ENCODE results near the gene RIPPLY3.
"Not testable (repeated sequence)": the region's sequence is repeated elsewhere in the genome, so short reads cannot be mapped to it uniquely, and the experiment has no call there.

The RIPPLY3 gene

DNA sequence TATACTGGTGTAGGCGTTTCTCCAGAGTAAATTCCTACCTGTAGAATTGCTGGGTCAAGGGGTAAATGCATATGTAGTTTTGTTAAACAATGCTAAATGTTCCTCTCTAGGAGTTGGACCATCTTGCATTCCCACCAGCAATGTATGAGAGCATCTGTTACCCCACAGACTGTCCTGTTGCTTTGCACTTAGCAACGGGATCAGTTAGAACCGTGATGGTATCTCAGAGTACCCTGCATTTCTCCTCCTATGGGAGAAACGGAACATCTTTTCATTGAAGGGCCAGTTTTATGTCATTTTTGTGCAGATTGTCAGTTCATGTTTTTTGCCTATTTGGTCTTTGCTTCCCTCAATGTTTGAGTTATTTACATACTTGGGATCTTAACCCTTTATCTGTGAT lies 18.0 kb upstream of the RIPPLY3 start:
- no peaks in the 10 kb centered on the region for H3K79me2 ChIP-seq (ENCODE audit: control insufficient read depth, insufficient read depth, low read length)
- H3K79me1 ChIP-seq (ENCODE audit: low read length): no peaks in the 10 kb centered on the region
- no peaks in the 10 kb centered on the region for H3K27me3 ChIP-seq (ENCODE audit: insufficient read depth, low read length, poor library complexity)

DNA sequence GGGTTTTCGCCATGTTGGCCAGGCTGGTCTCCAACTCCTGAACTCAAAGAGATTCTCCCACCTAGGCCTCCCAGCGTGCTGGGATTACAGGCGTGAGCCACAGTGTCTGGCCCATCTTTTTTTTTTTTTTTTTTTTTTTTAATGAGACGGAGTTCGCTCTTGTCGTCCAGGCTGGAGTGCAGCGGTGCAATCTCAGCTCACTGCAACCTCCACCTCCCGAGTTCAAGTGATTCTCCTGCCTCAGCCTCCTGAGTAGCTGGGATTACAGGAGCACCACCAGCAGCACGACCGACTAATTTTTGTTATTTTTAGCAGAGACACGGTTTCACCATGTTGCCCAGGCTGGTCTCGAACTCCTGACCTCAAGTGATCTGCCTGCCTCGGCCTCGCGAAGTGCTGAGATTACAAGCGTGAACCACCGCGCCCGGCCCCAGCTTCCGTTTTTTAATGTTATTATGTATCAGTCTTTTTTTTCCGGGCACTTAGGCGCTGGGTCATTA lies 17.3 kb upstream of the RIPPLY3 start:
- not testable (repeated sequence) for H3K4me3 ChIP-seq (ENCODE audit: low read length); H4K5ac ChIP-seq (ENCODE audit: low read length); H3K4ac ChIP-seq (ENCODE audit: low read depth, low read length); H2AK5ac ChIP-seq (ENCODE audit: low read length); H3K4me1 ChIP-seq (ENCODE audit: control insufficient read depth, low read depth, low read length); H2BK5ac ChIP-seq (ENCODE audit: low read length); H2BK15ac ChIP-seq (replicated peaks; ENCODE audit: low read depth); DNase-seq; H3K79me2 ChIP-seq (ENCODE audit: control insufficient read depth, insufficient read depth, low read length); H3K23ac ChIP-seq (ENCODE audit: low read length); H3K27me3 ChIP-seq (ENCODE audit: insufficient read depth, low read length, poor library complexity); H3K79me1 ChIP-seq (ENCODE audit: low read length); H3K36me3 ChIP-seq (ENCODE audit: control insufficient read depth, insufficient read depth, low read length)
- WGBS (ENCODE audit: extremely low coverage, insufficient coverage, low lambda C conversion rate): no CpG with 5 or more reads among the region's 22 CpGs
- H3K27ac ChIP-seq (ENCODE audit: low read depth, low read length): peak overlapping the region; percentile 42
- H3K4me2 ChIP-seq (ENCODE audit: low read length): peak overlapping the region; percentile 54
- H3K18ac ChIP-seq (ENCODE audit: low read length): peak overlapping the region; percentile 71
- peak overlapping the region; percentile 66 for H4K8ac ChIP-seq (ENCODE audit: low read depth, low read length)
- H3K56ac ChIP-seq (ENCODE audit: low read length): peak overlapping the region; percentile 91
- H3K9ac ChIP-seq (ENCODE audit: low read length): peak overlapping the region; percentile 69
- peak overlapping the region; percentile 46 for H2BK120ac ChIP-seq (ENCODE audit: low read depth, low read length)

More for the DNA sequence above, 18.0 kb upstream of the RIPPLY3 start:
- H3K23ac ChIP-seq (ENCODE audit: low read length): no peak overlapping the region
- H4K5ac ChIP-seq (ENCODE audit: low read length): no peak overlapping the region
- no peak overlapping the region for H2AK5ac ChIP-seq (ENCODE audit: low read length)
- H3K4me1 ChIP-seq (ENCODE audit: control insufficient read depth, low read depth, low read length): peaks cover 7% of the 10 kb centered on the region
- no peak overlapping the region for H2BK5ac ChIP-seq (ENCODE audit: low read length)
- no peak overlapping the region for H3K56ac ChIP-seq (ENCODE audit: low read length)
- H3K27ac ChIP-seq (ENCODE audit: low read depth, low read length): no peak overlapping the region
- no peaks in the 10 kb centered on the region for H3K36me3 ChIP-seq (ENCODE audit: control insufficient read depth, insufficient read depth, low read length)
- H3K4ac ChIP-seq (ENCODE audit: low read depth, low read length): no peak overlapping the region
- H2BK120ac ChIP-seq (ENCODE audit: low read depth, low read length): no peak overlapping the region
- H4K8ac ChIP-seq (ENCODE audit: low read depth, low read length): no peak overlapping the region
- H3K4me2 ChIP-seq (ENCODE audit: low read length): no peak overlapping the region
- no peak for DNase-seq
- WGBS (ENCODE audit: extremely low coverage, insufficient coverage, low lambda C conversion rate): no CpG with 5 or more reads among the region's 4 CpGs
- no peak overlapping the region for H3K4me3 ChIP-seq (ENCODE audit: low read length)
- H3K18ac ChIP-seq (ENCODE audit: low read length): no peak overlapping the region
- no peak overlapping the region for H3K9ac ChIP-seq (ENCODE audit: low read length)
- no peak overlapping the region for H2BK15ac ChIP-seq (replicated peaks; ENCODE audit: low read depth)

DNA sequence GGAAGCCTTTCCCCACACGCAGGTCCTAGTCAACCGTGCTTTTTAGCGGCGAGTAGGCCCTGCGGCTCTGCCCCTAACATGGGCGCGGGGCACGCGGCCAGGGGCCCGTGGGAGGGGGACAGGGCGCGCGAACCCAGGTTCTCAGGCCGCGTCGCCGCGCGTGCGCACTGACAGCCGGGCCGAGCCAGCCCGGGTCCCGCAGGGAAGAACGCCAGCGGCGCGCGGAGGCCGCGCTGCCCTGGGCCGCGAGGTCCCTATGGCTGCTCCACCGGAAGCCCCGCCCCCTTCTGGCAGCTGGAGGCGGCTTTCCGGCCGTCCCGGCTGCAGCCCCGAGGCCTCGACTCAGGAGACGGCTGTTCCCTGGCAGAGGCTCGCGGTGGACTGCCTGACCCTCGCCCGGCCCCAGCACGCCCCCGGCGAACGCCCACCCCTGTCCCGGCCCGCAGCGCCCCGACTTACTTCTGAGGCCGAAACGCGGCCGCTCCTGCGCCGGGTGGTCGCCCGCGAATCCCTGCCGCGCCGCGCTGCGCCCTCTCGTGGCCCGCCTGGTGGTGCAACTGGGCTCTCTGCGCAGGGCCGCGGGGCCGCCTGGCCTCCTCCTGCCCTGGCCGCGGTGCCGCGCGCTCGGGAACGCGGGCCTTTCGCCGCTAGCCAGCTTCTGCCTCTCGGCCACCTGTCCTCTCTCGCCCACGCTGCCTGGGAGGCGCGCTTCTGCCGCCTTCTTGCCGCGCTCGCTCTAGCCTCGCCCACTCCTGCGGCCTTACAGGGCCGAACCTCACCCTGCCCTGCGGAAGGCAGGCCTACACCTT lies 16.6 kb upstream of the RIPPLY3 start:
- no peak overlapping the region for H4K5ac ChIP-seq (ENCODE audit: low read length)
- no peak overlapping the region for H3K4ac ChIP-seq (ENCODE audit: low read depth, low read length)
- H3K79me2 ChIP-seq (ENCODE audit: control insufficient read depth, insufficient read depth, low read length): no peaks in the 10 kb centered on the region
- H4K8ac ChIP-seq (ENCODE audit: low read depth, low read length): peak overlapping the region; percentile 66
- no peaks in the 10 kb centered on the region for H3K79me1 ChIP-seq (ENCODE audit: low read length)
- no peak overlapping the region for H3K23ac ChIP-seq (ENCODE audit: low read length)
- no peak overlapping the region for H2BK15ac ChIP-seq (replicated peaks; ENCODE audit: low read depth)
- peaks cover 7% of the 10 kb centered on the region for H3K4me1 ChIP-seq (ENCODE audit: control insufficient read depth, low read depth, low read length)
- peak overlapping the region; percentile 71 for H3K18ac ChIP-seq (ENCODE audit: low read length)
- no peaks in the 10 kb centered on the region for H3K36me3 ChIP-seq (ENCODE audit: control insufficient read depth, insufficient read depth, low read length)
- no peak overlapping the region for H2BK5ac ChIP-seq (ENCODE audit: low read length)
- H3K27me3 ChIP-seq (ENCODE audit: insufficient read depth, low read length, poor library complexity): no peaks in the 10 kb centered on the region
- DNase-seq: peak; percentile 92
- peak overlapping the region; percentile 65 for H3K27ac ChIP-seq (ENCODE audit: low read depth, low read length)
- peak overlapping the region; percentile 54 for H3K4me2 ChIP-seq (ENCODE audit: low read length)
- peak overlapping the region; percentile 91 for H3K56ac ChIP-seq (ENCODE audit: low read length)
- H3K4me3 ChIP-seq (ENCODE audit: low read length): peak overlapping the region; percentile 28
- peak overlapping the region; percentile 71 for H3K9ac ChIP-seq (ENCODE audit: low read length)
- H2BK120ac ChIP-seq (ENCODE audit: low read depth, low read length): peak overlapping the region; percentile 46
- WGBS (ENCODE audit: extremely low coverage, insufficient coverage, low lambda C conversion rate): no CpG with 5 or more reads among the region's 97 CpGs
- no peak overlapping the region for H2AK5ac ChIP-seq (ENCODE audit: low read length)

DNA sequence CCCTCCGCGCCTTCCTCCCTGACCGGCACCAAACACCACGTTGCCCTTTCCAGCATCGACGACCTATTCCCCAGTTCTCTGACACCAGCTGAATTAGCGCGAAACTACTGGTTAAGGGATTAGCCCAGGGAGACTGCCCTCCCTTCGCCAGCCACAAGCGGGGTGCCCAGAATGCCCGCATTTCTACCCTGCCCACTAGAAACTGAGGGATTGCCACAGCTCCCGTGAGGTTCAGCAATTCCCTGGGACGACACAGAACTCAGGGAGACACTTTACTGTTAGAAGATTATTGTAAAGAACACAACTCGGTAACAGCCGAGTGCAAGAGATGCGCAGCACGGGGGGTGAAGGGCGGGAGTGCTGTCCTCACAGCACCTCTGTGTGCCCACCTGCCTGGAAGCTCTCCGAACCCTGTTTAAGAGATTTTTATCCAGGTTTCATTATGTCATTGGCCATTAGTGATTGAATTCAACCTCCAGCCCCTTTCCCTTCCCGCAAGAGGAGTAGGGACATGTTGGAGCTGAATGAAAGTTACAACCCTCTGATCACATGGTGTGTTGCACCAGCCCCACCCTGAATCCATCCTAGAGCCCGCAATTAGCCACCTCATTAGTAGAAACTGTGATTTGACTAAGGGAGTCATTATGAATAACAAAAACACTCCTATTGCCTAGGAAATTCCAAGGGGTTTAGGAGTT lies 15.8 kb upstream of the RIPPLY3 start:
- H3K79me2 ChIP-seq (ENCODE audit: control insufficient read depth, insufficient read depth, low read length): no peaks in the 10 kb centered on the region
- no peak overlapping the region for H3K23ac ChIP-seq (ENCODE audit: low read length)
- WGBS (ENCODE audit: extremely low coverage, insufficient coverage, low lambda C conversion rate): no CpG with 5 or more reads among the region's 21 CpGs
- DNase-seq: peak; percentile 46
- no peaks in the 10 kb centered on the region for H3K27me3 ChIP-seq (ENCODE audit: insufficient read depth, low read length, poor library complexity)
- peaks cover 7% of the 10 kb centered on the region for H3K4me1 ChIP-seq (ENCODE audit: control insufficient read depth, low read depth, low read length)
- no peaks in the 10 kb centered on the region for H3K79me1 ChIP-seq (ENCODE audit: low read length)
- H2AK5ac ChIP-seq (ENCODE audit: low read length): no peak overlapping the region
- no peak overlapping the region for H3K4me3 ChIP-seq (ENCODE audit: low read length)
- H3K56ac ChIP-seq (ENCODE audit: low read length): peak overlapping the region; percentile 91
- H3K36me3 ChIP-seq (ENCODE audit: control insufficient read depth, insufficient read depth, low read length): no peaks in the 10 kb centered on the region
- H3K27ac ChIP-seq (ENCODE audit: low read depth, low read length): no peak overlapping the region
- no peak overlapping the region for H4K5ac ChIP-seq (ENCODE audit: low read length)
- no peak overlapping the region for H3K18ac ChIP-seq (ENCODE audit: low read length)
- no peak overlapping the region for H2BK120ac ChIP-seq (ENCODE audit: low read depth, low read length)
- H2BK5ac ChIP-seq (ENCODE audit: low read length): no peak overlapping the region
- peak overlapping the region; percentile 71 for H3K9ac ChIP-seq (ENCODE audit: low read length)
- peak overlapping the region; percentile 34 for H3K4me2 ChIP-seq (ENCODE audit: low read length)
- no peak overlapping the region for H2BK15ac ChIP-seq (replicated peaks; ENCODE audit: low read depth)
- H4K8ac ChIP-seq (ENCODE audit: low read depth, low read length): no peak overlapping the region
- no peak overlapping the region for H3K4ac ChIP-seq (ENCODE audit: low read depth, low read length)

DNA sequence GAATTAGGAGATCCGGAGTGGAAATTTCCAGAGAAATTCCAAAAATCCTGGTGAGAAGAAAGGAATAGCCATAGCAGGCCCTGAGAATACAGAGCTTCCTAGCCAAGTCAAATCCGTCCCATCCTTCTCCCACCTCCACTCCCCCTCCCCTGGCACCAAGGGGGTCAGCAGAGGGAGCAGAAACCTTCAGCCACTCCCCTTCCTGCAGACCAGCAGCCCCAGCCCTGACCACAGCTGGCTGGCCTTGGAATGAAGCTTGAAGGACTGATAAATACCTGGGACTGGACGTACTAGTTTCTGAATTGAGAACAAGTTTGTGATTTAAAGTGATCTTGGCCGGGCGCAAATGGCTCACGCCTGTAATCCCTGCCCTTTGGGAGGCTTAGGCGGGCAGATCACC lies 13.8 kb upstream of the RIPPLY3 start:
- DNase-seq: peak; percentile 38
- Histone ChIP-seq H3K4me1 (ENCODE audit: control insufficient read depth, low read depth, low read length) (peaks cover 7% of the 10 kb centered on the region), H3K23ac (ENCODE audit: low read length) (no peak overlapping the region), H3K4ac (ENCODE audit: low read depth, low read length) (no peak overlapping the region), H3K79me2 (ENCODE audit: control insufficient read depth, insufficient read depth, low read length) (no peaks in the 10 kb centered on the region), H3K4me2 (ENCODE audit: low read length) (no peak overlapping the region), H3K56ac (ENCODE audit: low read length) (no peak overlapping the region), H2AK5ac (ENCODE audit: low read length) (no peak overlapping the region), H2BK15ac (replicated peaks; ENCODE audit: low read depth) (no peak overlapping the region), H4K5ac (ENCODE audit: low read length) (no peak overlapping the region), H3K27me3 (ENCODE audit: insufficient read depth, low read length, poor library complexity) (no peaks in the 10 kb centered on the region), H3K18ac (ENCODE audit: low read length) (no peak overlapping the region), H2BK5ac (ENCODE audit: low read length) (no peak overlapping the region), H3K36me3 (ENCODE audit: control insufficient read depth, insufficient read depth, low read length) (no peaks in the 10 kb centered on the region), H2BK120ac (ENCODE audit: low read depth, low read length) (no peak overlapping the region), H3K79me1 (ENCODE audit: low read length) (no peaks in the 10 kb centered on the region), H3K9ac (ENCODE audit: low read length) (no peak overlapping the region), H4K8ac (ENCODE audit: low read depth, low read length) (no peak overlapping the region), H3K4me3 (ENCODE audit: low read length) (no peak overlapping the region), H3K27ac (ENCODE audit: low read depth, low read length) (no peak overlapping the region)
- no CpG with 5 or more reads among the region's 7 CpGs for WGBS (ENCODE audit: extremely low coverage, insufficient coverage, low lambda C conversion rate)

All from mesendoderm (in vitro differentiated cells).